GM12878 (cell line): ENCODE data around the gene REM2. TPM values are rescaled to one million over a fixed set of nuclear protein-coding genes. Genes with fewer than 3 reads are reported as not detected.

Experiments
- ATAC-seq: fragments of 200-7000 bp; cut with Tn5 transposase; 3 replicates; pipeline ENCODE4 v1.9.1; 2020; ENCODE audit warnings: mild to moderate bottlenecking, moderate library complexity
- BruUV-seq: library from RNA; stranded (reverse); fragments of 400-500 nt; replicated peaks from 2 replicates; lab custom pipeline; 2021; lab: Mats Ljungman, UMichigan
- CTCF ChIA-PET: fragments of 300-600 bp; sonication (Branson Sonifier 250); formaldehyde crosslinking; extraction: SDS; loops from one replicate; lab custom pipeline; 2021; ENCODE audit warnings: inconsistent platforms; lab: Yijun Ruan, JAX
- POLR2A ChIA-PET: fragments of 350-600 bp; formaldehyde crosslinking; extraction: SDS; loops from one replicate; lab custom pipeline; 2021; ENCODE audit warnings: inconsistent platforms; lab: Charles Lee
- RAD21 ChIA-PET: fragments of 300-600 bp; sonication (Branson Sonifier 250); formaldehyde crosslinking; loops from one replicate; lab custom pipeline; 2023; ENCODE audit warnings: antibody characterized with exemption; ENCODE audit not compliant: unreplicated experiment; lab: Charles Lee
- SMC1A ChIA-PET: fragments of 300-600 bp; sonication (Branson Sonifier 250); formaldehyde crosslinking; loops from one replicate; lab custom pipeline; 2023; ENCODE audit not compliant: unreplicated experiment, uncharacterized antibody; lab: Charles Lee
- DNase-seq: peaks from one replicate; pipeline ENCODE4 v3.0.0-alpha.2; 2011; ENCODE audit warnings: low read depth, low spot score
- FAIRE-seq: peaks from 3 replicates; lab custom pipeline; 2011; peaks lifted over from hg19 to GRCh38; lab: Jason Lieb, UNC
- H2AFZ ChIP-seq: 2 replicates; pipeline ENCODE4 v1.6.0; 2011; ENCODE audit warnings: low read depth, low read length, control low read depth; ENCODE audit not compliant: control insufficient read depth
- H3K27ac ChIP-seq: 2 replicates; pipeline ENCODE4 v1.5.1; 2011; ENCODE audit warnings: control low read depth; ENCODE audit not compliant: control insufficient read depth, insufficient read depth
- H3K27me3 ChIP-seq, 2 experiments: replicated peaks in 1 of 2; 2 replicates each; pipeline versions ENCODE4 v1.6.0 to v1.6.1; 2011; ENCODE audit warnings: low read length in 1 of 2; ENCODE audit not compliant: control insufficient read depth in 2 of 2, insufficient read depth in 2 of 2
- H3K36me3 ChIP-seq, 2 experiments: 2 replicates each; pipeline ENCODE4 v1.5.1; 2011; ENCODE audit warnings: low read length in 1 of 2; ENCODE audit not compliant: control insufficient read depth in 2 of 2, insufficient read depth in 2 of 2
- H3K4me1 ChIP-seq: 2 replicates; pipeline ENCODE4 v1.6.1; 2011; ENCODE audit warnings: mild to moderate bottlenecking, low read length, moderate library complexity, mixed read lengths; ENCODE audit not compliant: control insufficient read depth, insufficient read depth
- H3K4me2 ChIP-seq: 2 replicates; pipeline ENCODE4 v1.6.0; 2011; ENCODE audit warnings: control low read depth; ENCODE audit not compliant: control insufficient read depth, insufficient read depth
- H3K4me3 ChIP-seq: fragments of 200-600 bp; sonication (generic); 2 replicates; pipeline ENCODE4 v1.5.1; 2016
- H3K79me2 ChIP-seq: 2 replicates; pipeline ENCODE4 v1.6.0; 2011; ENCODE audit warnings: low read length; ENCODE audit not compliant: control insufficient read depth, insufficient read depth
- H3K9ac ChIP-seq: 2 replicates; pipeline ENCODE4 v1.8.0; 2011; ENCODE audit warnings: low read length, control low read depth, mixed read lengths; ENCODE audit not compliant: control insufficient read depth, insufficient read depth
- H3K9me3 ChIP-seq: replicated peaks from 3 replicates; pipeline ENCODE4 v1.5.1; 2011; ENCODE audit warnings: mild to moderate bottlenecking, low read length; ENCODE audit not compliant: control insufficient read depth, insufficient read depth
- H4K20me1 ChIP-seq: 2 replicates; pipeline ENCODE4 v1.6.0; 2011; ENCODE audit not compliant: control insufficient read depth, insufficient read depth
- CTCF ChIP-seq, 3 experiments: IDR thresholded peaks in 2 of 3; conservative IDR thresholded peaks in 1 of 3; 2 replicates each; pipeline ENCODE4 v1.5.1; 2011; ENCODE audit warnings: low read depth in 3 of 3, low read length in 3 of 3, mild to moderate bottlenecking in 3 of 3, control low read depth in 2 of 3, moderate library complexity in 2 of 3, inconsistent platforms in 1 of 3, mixed read lengths in 1 of 3; ENCODE audit not compliant: control insufficient read depth in 2 of 3, insufficient read depth in 1 of 3; ENCODE audit errors: extremely low read depth in 1 of 3
- NFYB ChIP-seq: IDR thresholded peaks from 2 replicates; pipeline ENCODE4 v1.6.1; 2011; ENCODE audit warnings: low read depth, mild to moderate bottlenecking, low read length, improper control_type of control experiment, moderate library complexity; ENCODE audit not compliant: insufficient read depth
- RAD21 ChIP-seq: IDR thresholded peaks from 2 replicates; pipeline ENCODE4 v1.6.1; 2011; ENCODE audit warnings: mild to moderate bottlenecking, low read depth, low read length, moderate library complexity; ENCODE audit not compliant: insufficient read depth
- WGBS: methylation state at CpG from one replicate; pipeline ENCODE4 v1.1.6; 2016; ENCODE audit warnings: low lambda C conversion rate; ENCODE audit not compliant: insufficient replicate concordance, insufficient coverage; ENCODE audit errors: missing lambda C conversion rate; 5-methylcytosine and 5-hydroxymethylcytosine counted together
- in situ Hi-C: fragments of 300-500 bp; cut with MboI; formaldehyde crosslinking; loops from 9 replicates; pipeline ENCODE4 v1.14.3; 2018; ENCODE audit warnings: mixed read lengths
- intact Hi-C: fragments of 100-400 bp; cut with micrococcal nuclease; formaldehyde crosslinking; loops from one replicate; pipeline ENCODE4 v1.14.2; 2022; ENCODE audit not compliant: unreplicated experiment
- polyA plus RNA-seq, 11 experiments: library from polyadenylated mRNA; depleted of rRNA in 4 of 11; unstranded in 6 of 11; stranded (reverse) in 5 of 11; fragments of >200 nt; fragmentation: Nextera tagmentation in 4 of 11; fragmentation: Illumina TruSeq in 1 of 11; extraction: Ambion mirVana in 4 of 11; extraction: Trizol in 1 of 11; gene quantifications; 1 replicate in 1 of 11; 2 replicates in 10 of 11; pipeline versions ENCODE4 v1.2.1 to v1.2.3, GENCODE V29; 2011 to 2016; ENCODE audit warnings: inconsistent platforms in 2 of 11, missing spikeins in 2 of 11, low read depth in 1 of 11
- total RNA-seq, 4 experiments: library from RNA; depleted of rRNA in 3 of 4; stranded (reverse); fragments of >200 nt in 3 of 4; fragmentation: Illumina TruSeq in 1 of 4; extraction: Trizol in 1 of 4; gene quantifications; 2 replicates each; pipeline versions ENCODE4 v1.2.1 to v1.2.3, GENCODE V29; 2013 to 2021

Gene REM2
- total and polyA plus RNA-seq, 10 of the 15 experiments (the other 5 are each of a cell fraction or from before 2014, with no cell fraction given) = 0.27 to 1.5 (median 0.83) TPM

- H3K4me3 ChIP-seq = no peak overlapping the region
- no TSS peak for BruUV-seq
- H4K20me1 ChIP-seq = no peaks in the 10 kb centered on the region
Measured at GRCh38 chr14:22865424-22866405, 17.3 kb upstream of the REM2 start.

More at GRCh38 chr14:22865424-22866405, 17.3 kb upstream of the REM2 start:
- no peaks in the 10 kb centered on the region for H3K27me3 ChIP-seq
- POLR2A ChIA-PET = interaction anchor here (0.6 to 1.1 kb wide), 4 partner anchors 18 to 139 kb away, joined by 3 to 6 read pairs (median 4); no protein-coding TSS in a partner anchor
- RAD21 ChIA-PET = interaction anchor here (1.0 to 2.3 kb wide), 2 partner anchors 55 to 295 kb away, joined by 3 to 8 read pairs; no protein-coding TSS in a partner anchor
- 90% methylated on average over 6 of the region's 6 CpGs for WGBS
- H3K9me3 ChIP-seq = peaks cover 4% of the 10 kb centered on the region; the same call in 1 of the 3 replicates
- in situ Hi-C loops = no loop called here
- SMC1A ChIA-PET = interaction anchor here (1.6 kb wide), 1 partner anchor 25 kb away, joined by 3 read pairs; no protein-coding TSS in a partner anchor
- H3K27ac ChIP-seq = no peak overlapping the region
- H3K4me2 ChIP-seq = no peak overlapping the region
- H3K4me1 ChIP-seq = peaks cover 6% of the 10 kb centered on the region; the same call in 1 of the 2 replicates
- CTCF ChIA-PET = interaction anchor here (0.6 to 6.5 kb wide), 8 partner anchors 12 to 309 kb away, joined by 3 to 40 read pairs (median 4); no protein-coding TSS in a partner anchor
- FAIRE-seq (no peak), ATAC-seq (no peak), DNase-seq (no peak)
- no peaks in the 10 kb centered on the region for H3K36me3 ChIP-seq
- H3K9ac ChIP-seq = no peak overlapping the region
- intact Hi-C loops = no loop called here
- TF ChIP-seq CTCF (IDR thresholded peaks at IDR 0.05 in 2 of 3, conservative IDR thresholded peaks at IDR 0.05 in 1 of 3; ENCODE audit: control insufficient read depth in 2 of 3, extremely low read depth in 1 of 3, insufficient read depth in 1 of 3, low read depth in 3 of 3, low read length in 3 of 3) = peak; percentile 16 to 39 (median 37); a peak in 4 of 6 replicates
- 0 out of 2 replicates have a peak, but pooled peaks have one; percentile 8 for TF ChIP-seq RAD21
- TF ChIP-seq NFYB = no peak
- no peaks in the 10 kb centered on the region for H3K79me2 ChIP-seq
- no peak overlapping the region for H2AFZ ChIP-seq
